SK-N-MC (cell line): Measurements from ENCODE around the gene TMEM203.

Experiments used
- EZH2 ChIP-seq: fragments of 200-600 bp; sonication (generic); IDR thresholded peaks from one replicate; pipeline ENCODE4 v1.6.1; 2017; ENCODE audit warnings: antibody characterized with exemption
- POLR2AphosphoS5 ChIP-seq: IDR thresholded peaks from 2 replicates; pipeline ENCODE4 v1.6.1; 2012; ENCODE audit warnings: mild to moderate bottlenecking, low read depth, low read length, borderline replicate concordance

DNA sequence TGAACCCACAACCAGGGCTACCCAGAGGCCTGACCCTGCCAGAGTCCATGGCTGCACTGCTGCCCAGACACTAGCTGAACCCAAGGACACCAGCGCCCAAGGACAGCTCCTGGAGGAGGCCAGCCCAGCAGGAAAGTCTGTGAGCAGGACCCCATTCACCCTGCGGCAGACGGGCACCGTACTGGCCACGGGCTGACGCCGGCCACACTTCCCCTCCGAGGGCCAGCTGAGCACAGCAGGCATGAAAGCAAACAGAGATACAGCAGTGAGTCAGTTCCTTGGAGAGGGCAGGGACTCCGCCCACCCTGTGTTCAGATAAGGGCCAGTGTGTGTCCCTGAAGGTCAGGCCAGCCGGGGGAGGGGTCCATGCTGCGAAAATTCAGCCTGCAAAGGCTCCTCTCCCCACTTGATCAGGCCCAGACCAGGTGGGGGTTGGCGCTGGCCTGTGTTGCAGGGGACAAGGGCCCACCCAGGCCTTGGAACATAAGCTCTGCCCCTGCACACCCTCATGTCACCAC, 13.4 kb upstream of the TMEM203 start:
- no peak for TF ChIP-seq EZH2
- TF ChIP-seq POLR2AphosphoS5: no peak
